Ramos (cell line): ENCODE results near the gene HLA-DQA1.
"Not testable (repeated sequence)": the region's sequence is repeated elsewhere in the genome, so short reads cannot be mapped to it uniquely, and the experiment has no call there.

Source experiments
- in situ Hi-C: fragments of 300-500 bp; cut with MboI; formaldehyde crosslinking; loops from one replicate; pipeline ENCODE4 v1.14.3; 2022; ENCODE audit warnings: low sequenced_read_pairs; ENCODE audit not compliant: unreplicated experiment

The HLA-DQA1 gene

GRCh38 chr6:32637219-32637880, at the start of gene HLA-DQA1:
Gene HLA-DQA1, plus strand, starts transcription at chr6:32637406. Its CDS starts 53 bp downstream, at chr6:32637459.
- in situ Hi-C loops, result no loop called here

GRCh38 chr6:32588156-32588555, 49.0 kb upstream of the HLA-DQA1 start:
- in situ Hi-C loops, result loop anchor here (10.0 kb wide), 1 partner anchor 73 kb away; no protein-coding TSS in a partner anchor

- in situ Hi-C loops, result loop anchor here (10.0 kb wide), 1 partner anchor 75 kb away; no protein-coding TSS in a partner anchor
Measured at GRCh38 chr6:32589596-32590449, 47.4 kb upstream of the HLA-DQA1 start, which contains the start of gene HLA-DRB1. Gene HLA-DRB1, minus strand, starts transcription at chr6:32589848. Its CDS starts 106 bp downstream, at chr6:32589742.

- in situ Hi-C loops, result not testable (repeated sequence)
Measured at GRCh38 chr6:32590713-32591112, 46.5 kb upstream of the HLA-DQA1 start.

- in situ Hi-C loops, result no loop called here
Measured at GRCh38 chr6:32597024-32597423, 40.2 kb upstream of the HLA-DQA1 start.

- in situ Hi-C loops, result no loop called here
Measured at GRCh38 chr6:32602383-32602782, 34.8 kb upstream of the HLA-DQA1 start.

- in situ Hi-C loops, result no loop called here
Measured at GRCh38 chr6:32603222-32603621, 34.0 kb upstream of the HLA-DQA1 start.

- in situ Hi-C loops, result no loop called here
Measured at GRCh38 chr6:32603888-32604287, 33.3 kb upstream of the HLA-DQA1 start.

- in situ Hi-C loops, result no loop called here
Measured at GRCh38 chr6:32604434-32604877, 32.8 kb upstream of the HLA-DQA1 start.

GRCh38 chr6:32607263-32607987, 29.8 kb upstream of the HLA-DQA1 start:
- in situ Hi-C loops, result no loop called here

- in situ Hi-C loops, result no loop called here
Measured at GRCh38 chr6:32607988-32608298, 29.3 kb upstream of the HLA-DQA1 start.

GRCh38 chr6:32608362-32608761, 28.8 kb upstream of the HLA-DQA1 start:
- in situ Hi-C loops, result no loop called here

GRCh38 chr6:32609391-32609730, 27.8 kb upstream of the HLA-DQA1 start:
- in situ Hi-C loops, result no loop called here

- in situ Hi-C loops, result no loop called here
Measured at GRCh38 chr6:32609731-32610640, 27.2 kb upstream of the HLA-DQA1 start.

GRCh38 chr6:32610682-32611296, 26.4 kb upstream of the HLA-DQA1 start:
- in situ Hi-C loops, result no loop called here

- in situ Hi-C loops, result no loop called here
Measured at GRCh38 chr6:32613475-32613874, 23.7 kb upstream of the HLA-DQA1 start.

GRCh38 chr6:32614366-32615081, 22.7 kb upstream of the HLA-DQA1 start:
- in situ Hi-C loops, result no loop called here

GRCh38 chr6:32615885-32616532, 21.2 kb upstream of the HLA-DQA1 start:
- in situ Hi-C loops, result no loop called here
